ENCODE measurements around the gene BMERB1. TPM values are rescaled to one million over a fixed set of nuclear protein-coding genes. Genes with fewer than 3 reads are reported as not detected.

Gene BMERB1
- total and polyA plus RNA-seq, 9 of the 15 experiments (the other 6 are each of a cell fraction or from before 2014, with no cell fraction given) = 0.29 to 2.9 (median 0.94) TPM

- no peak overlapping the region for H3K27ac ChIP-seq (ENCODE audit: extremely low read depth, low read depth, low read length)
- no TSS peak for BruUV-seq (replicated peaks)
- in situ Hi-C loops (cut with MboI) = no loop called here
Measured at GRCh38 chr16:15511759-15512487, 77.5 kb downstream of the BMERB1 start.

More at GRCh38 chr16:15511759-15512487, 77.5 kb downstream of the BMERB1 start:
- H3K9me1 ChIP-seq (ENCODE audit: control insufficient read depth, insufficient read depth, low read length) = no peaks in the 10 kb centered on the region
- intact Hi-C loops (cut with micrococcal nuclease) = no loop called here
- WGBS (ENCODE audit: insufficient coverage, low coverage, missing lambda C conversion rate) = 78% methylated on average over 10 of the region's 11 CpGs
- no peak for DNase-seq (ENCODE audit: extremely low read depth in 1 of 4, low spot score in 3 of 4)
- no peaks in the 10 kb centered on the region for H4K20me1 ChIP-seq (replicated peaks; ENCODE audit: control insufficient read depth, insufficient read depth, low read length)
- H2AFZ ChIP-seq (ENCODE audit: low read depth, low read length) = no peak overlapping the region; the same call in 1 of the 2 replicates
- no peak overlapping the region for H3K9ac ChIP-seq (ENCODE audit: insufficient read depth in 1 of 2, low read depth in 2 of 2, low read length in 2 of 2)
- peaks cover 6 to 15% of the 10 kb centered on the region in 2 experiments; a peak in 3 of 5 replicates for H3K4me1 ChIP-seq (replicated peaks in 1 of 2; ENCODE audit: control insufficient read depth in 2 of 2, insufficient read depth in 2 of 2, low read length in 2 of 2)
- no peaks in the 10 kb centered on the region for H3K79me2 ChIP-seq (ENCODE audit: control insufficient read depth, insufficient read depth, low read length)
- TF ChIP-seq ZNF780A (CRISPR knock-in tag; IDR thresholded peaks at IDR 0.05) (no peak), KHSRP (IDR thresholded peaks at IDR 0.05) (no peak), ZBTB11 (CRISPR knock-in tag; IDR thresholded peaks at IDR 0.05) (no peak), ATF2 (CRISPR knock-in tag; IDR thresholded peaks at IDR 0.05) (no peak), TFAM (CRISPR knock-in tag; conservative IDR thresholded peaks at IDR 0.05) (no peak), POLR2AphosphoS5 (IDR thresholded peaks at IDR 0.05; ENCODE audit: control insufficient read depth, insufficient read depth, low read depth, low read length) (no peak), CEBPG (CRISPR knock-in tag; IDR thresholded peaks at IDR 0.05) (no peak; the same call in 1 of the 2 replicates), CEBPG (tag; conservative IDR thresholded peaks at IDR 0.05 in 1 of 2, IDR thresholded peaks at IDR 0.05 in 1 of 2) (peak in 1 of 2 experiments; percentile 43; a peak in 2 of 4 replicates), ATF3 (IDR thresholded peaks at IDR 0.05) (peak; percentile 66), ATF3 (CRISPR knock-in tag; conservative IDR thresholded peaks at IDR 0.05) (no peak), MCM5 (IDR thresholded peaks at IDR 0.05; ENCODE audit: low read depth) (no peak), GATA2 (CRISPR knock-in tag; IDR thresholded peaks at IDR 0.05) (no peak), CEBPB (tag; IDR thresholded peaks at IDR 0.05) (peak; percentile 36; the same call in 1 of the 2 replicates), ZNF583 (CRISPR knock-in tag; IDR thresholded peaks at IDR 0.05) (no peak), TARDBP (IDR thresholded peaks at IDR 0.05) (no peak), MEF2A (IDR thresholded peaks at IDR 0.05; ENCODE audit: control insufficient read depth, low read depth, low read length) (no peak), ASH1L (IDR thresholded peaks at IDR 0.05; ENCODE audit: borderline replicate concordance, low read depth, partially characterized antibody) (no peak)
- H3K27me3 ChIP-seq (ENCODE audit: control insufficient read depth in 2 of 2, insufficient read depth in 2 of 2, low read length in 2 of 2) = no peaks in the 10 kb centered on the region
- no peaks in the 10 kb centered on the region for H3K9me3 ChIP-seq (replicated peaks; ENCODE audit: control insufficient read depth, insufficient read depth, low read depth, low read length)
- H3K4me3 ChIP-seq = no peak overlapping the region
- H3K36me3 ChIP-seq (ENCODE audit: control insufficient read depth, insufficient read depth, low read length) = no peaks in the 10 kb centered on the region
- ChIA-PET CTCF (ENCODE audit: low intra/inter-chr PET ratio) (no interaction called here), POLR2A (no interaction called here)
- ATAC-seq = no peak
- H3K4me2 ChIP-seq (ENCODE audit: insufficient read depth, low read length) = no peak overlapping the region
- FAIRE-seq = no peak

All from K562 (cell line).